GM18499 (cell line): ENCODE results near the gene TRABD2B.

Experiments
- ATAC-seq: cut with Tn5 transposase; IDR thresholded peaks from one replicate; pipeline ENCODE4 v1.9.1; 2021; ENCODE audit warnings: moderate number of reproducible peaks; ENCODE audit not compliant: insufficient read depth, unreplicated experiment

Gene TRABD2B

DNA sequence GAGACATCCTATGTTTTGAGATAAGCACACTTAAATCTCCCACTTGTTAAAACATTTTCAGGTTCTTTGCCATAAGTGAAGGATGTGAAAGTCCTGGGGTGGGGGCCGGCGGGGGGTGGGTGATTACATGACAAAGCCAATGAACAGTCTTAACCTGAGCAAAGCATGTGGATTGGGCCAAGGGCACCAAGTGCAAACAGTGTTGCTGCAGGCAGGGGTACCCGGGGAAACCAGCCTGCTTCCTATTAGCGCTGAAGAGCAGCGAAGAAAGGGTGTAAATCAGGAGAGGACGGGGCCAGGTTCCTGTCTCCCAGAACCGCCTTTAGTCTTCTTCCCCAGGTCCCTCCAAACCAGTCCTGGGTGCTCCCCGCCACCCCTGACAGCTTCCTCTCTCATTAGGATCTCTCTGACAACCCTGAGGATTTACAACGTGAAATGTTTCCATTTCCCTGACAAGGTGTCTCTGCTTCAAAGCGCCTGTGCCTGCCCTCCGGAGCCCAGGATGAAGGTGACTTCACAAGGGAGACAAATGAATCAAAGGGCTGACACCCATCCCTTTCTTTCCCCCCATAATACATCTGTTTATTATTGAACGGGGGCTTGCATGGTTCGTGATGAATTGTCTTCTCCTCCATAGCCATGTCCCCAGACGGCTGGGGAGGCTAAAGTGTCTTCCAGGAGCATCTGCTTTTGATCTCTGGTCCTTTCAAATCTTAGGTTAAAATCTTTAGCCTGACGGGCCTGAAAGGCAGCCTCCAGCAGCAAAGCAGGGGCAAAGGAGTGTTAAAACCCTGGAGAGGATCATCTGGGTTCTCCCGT lies 109.5 kb downstream of the TRABD2B start:
- ATAC-seq, result no peak

DNA sequence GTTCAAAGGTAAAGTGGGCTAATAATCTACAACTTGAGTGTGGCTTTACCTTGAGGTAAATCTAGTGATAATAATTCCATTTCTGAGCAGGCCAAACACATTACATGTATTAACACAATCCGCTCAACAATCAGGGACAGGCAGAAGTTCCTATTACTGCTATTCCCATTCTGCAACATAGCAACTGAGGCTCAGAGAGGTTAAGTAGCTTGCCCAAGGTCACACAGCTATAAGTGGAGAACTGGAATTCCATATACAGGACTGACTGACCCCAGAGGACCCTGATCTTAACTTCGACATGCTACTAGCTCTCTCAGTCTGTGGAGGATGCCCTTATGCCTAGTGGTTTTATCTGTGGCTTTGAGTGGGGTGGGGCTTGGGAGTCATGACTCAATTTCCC lies 110.1 kb downstream of the TRABD2B start:
- ATAC-seq, result no peak

DNA sequence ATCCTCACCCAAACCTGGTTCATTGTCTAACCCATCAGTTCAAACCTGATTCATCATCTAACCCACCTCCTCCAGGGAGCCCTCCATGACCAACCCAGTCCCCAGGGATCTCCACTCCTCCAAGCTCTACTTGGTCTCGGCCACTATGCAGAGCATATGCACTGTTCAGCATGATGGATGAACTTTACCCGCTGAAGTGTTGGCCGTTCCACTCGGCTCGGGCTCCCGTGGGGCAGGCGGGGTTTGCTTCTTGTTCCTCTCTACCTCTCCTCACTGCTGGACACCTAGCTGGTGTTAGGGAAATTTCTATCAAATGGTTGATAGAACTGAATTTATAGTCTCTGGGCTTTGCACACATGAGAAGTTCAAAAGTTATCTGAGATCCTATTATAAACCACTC lies 111.0 kb downstream of the TRABD2B start:
- ATAC-seq, result no peak

- no peak for ATAC-seq
Observed at GRCh38 chr1:47885062-47885830, 111.9 kb downstream of the TRABD2B start.

GRCh38 chr1:47883963-47884362 lies 113.2 kb downstream of the TRABD2B start:
- no peak for ATAC-seq

GRCh38 chr1:47881505-47882442 lies 115.4 kb downstream of the TRABD2B start:
- ATAC-seq, result no peak

- no peak for ATAC-seq
Observed at GRCh38 chr1:47876587-47876963, 120.6 kb downstream of the TRABD2B start.

DNA sequence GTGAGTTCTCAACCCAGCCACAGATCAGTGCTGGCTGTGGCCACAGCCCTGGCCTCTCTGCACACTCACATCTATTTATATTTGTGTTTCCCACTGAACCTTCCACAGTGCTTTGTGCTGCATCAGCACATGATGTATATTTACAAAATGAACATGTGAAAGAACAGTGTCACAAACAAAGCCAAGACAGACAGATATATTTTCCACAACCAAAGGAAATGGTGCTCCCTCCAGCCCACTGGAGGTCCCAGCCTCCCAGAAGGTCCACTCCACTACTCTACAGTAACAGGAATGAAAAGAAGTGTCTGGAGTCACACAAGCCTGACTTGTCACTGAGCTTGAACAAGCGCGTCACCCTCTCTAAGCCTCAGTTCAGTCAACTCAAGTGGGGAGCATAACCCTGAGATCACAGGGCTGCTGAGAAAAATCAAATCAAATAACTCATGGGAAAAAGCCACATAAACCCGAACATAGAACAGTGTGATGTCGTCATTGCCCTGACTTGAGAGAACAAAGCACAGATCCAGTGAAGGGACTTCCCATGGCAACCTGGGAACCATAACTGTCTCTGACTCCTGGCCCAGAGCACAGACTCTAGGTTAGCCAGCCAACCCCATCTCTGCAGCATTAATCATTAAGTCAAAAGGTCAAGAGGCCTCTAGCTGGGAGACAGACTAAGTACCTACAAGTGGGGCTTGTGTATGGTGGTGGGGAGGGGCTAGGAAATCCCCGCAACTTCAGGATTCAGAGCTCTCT lies 121.2 kb downstream of the TRABD2B start:
- no peak for ATAC-seq

GRCh38 chr1:47875036-47875435 lies 122.1 kb downstream of the TRABD2B start:
- no peak for ATAC-seq

- no peak for ATAC-seq
Observed at GRCh38 chr1:47873337-47873736, 123.8 kb downstream of the TRABD2B start.

GRCh38 chr1:47872886-47873285 lies 124.3 kb downstream of the TRABD2B start:
- ATAC-seq, result no peak

- no peak for ATAC-seq
Observed at GRCh38 chr1:47871799-47872353, 125.3 kb downstream of the TRABD2B start.

DNA sequence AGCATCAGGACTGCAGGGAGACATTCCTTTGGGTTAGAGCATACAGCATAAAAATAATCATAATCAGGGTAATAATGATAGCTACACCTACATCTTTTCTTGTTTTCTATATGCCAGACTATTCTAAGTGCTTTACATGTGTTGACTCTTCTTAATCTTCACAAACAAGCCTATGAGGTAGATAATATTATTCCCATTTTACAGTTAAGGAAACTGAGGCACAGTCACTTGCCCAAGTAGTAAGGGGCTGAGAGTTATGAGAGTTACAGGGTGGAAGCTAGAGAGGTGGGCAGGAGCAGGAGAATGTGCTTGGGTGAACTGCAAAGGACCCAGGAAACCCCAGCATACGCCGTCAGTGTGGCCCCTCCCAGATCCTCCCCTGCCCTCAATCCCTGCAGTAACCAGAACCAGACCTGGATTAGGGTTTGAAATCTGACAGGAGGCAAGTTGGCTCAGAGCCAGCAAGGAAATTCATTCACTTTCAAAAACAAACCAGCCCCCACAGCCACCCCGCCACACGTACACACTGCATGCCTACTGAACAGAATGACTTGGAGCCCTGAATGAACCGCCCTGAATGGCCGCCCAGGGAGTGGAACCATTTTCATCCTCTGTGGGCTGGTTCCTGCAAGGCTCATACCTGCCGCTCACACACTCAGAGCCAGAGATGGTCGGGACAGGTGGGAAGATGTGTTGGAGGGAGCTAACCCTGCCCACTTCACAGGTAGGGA lies 126.1 kb downstream of the TRABD2B start:
- no peak for ATAC-seq

DNA sequence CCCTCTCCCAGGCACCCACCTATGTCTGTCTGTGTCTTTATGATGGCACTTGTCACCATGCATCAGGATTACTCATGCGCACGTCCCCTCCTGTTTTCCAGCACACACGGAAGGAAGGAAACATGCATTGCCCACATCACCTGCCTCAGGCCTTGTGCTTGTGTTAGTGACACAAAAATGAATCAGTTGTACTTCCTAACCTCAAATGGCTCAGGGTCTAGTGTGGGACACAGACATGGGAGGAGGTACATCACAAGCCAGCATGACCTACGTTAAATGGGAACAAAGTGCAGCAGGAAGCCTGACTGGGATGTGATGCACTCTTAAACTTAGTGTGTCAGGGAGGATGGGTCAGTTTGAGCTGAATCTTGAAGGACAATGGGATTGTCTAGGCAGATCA lies 126.7 kb downstream of the TRABD2B start:
- ATAC-seq, result no peak

DNA sequence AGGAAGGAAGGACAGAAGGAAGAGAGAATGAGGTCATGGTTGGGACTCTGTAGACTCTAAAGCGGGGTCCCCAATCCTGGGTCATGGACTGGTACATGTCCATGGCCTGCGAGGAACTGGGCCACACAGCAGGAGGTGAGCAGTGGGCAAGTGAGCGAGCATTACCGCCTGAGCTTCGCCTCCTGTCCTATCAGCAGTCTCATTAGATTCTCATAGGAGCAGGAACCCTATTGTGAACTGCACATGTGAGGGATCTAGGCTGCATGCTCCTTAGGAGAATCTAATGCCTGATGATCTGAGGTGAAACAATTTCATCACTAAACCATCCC lies 128.9 kb downstream of the TRABD2B start:
- no peak for ATAC-seq

- ATAC-seq, result no peak
Observed at GRCh38 chr1:47867438-47868347, 129.5 kb downstream of the TRABD2B start.

DNA sequence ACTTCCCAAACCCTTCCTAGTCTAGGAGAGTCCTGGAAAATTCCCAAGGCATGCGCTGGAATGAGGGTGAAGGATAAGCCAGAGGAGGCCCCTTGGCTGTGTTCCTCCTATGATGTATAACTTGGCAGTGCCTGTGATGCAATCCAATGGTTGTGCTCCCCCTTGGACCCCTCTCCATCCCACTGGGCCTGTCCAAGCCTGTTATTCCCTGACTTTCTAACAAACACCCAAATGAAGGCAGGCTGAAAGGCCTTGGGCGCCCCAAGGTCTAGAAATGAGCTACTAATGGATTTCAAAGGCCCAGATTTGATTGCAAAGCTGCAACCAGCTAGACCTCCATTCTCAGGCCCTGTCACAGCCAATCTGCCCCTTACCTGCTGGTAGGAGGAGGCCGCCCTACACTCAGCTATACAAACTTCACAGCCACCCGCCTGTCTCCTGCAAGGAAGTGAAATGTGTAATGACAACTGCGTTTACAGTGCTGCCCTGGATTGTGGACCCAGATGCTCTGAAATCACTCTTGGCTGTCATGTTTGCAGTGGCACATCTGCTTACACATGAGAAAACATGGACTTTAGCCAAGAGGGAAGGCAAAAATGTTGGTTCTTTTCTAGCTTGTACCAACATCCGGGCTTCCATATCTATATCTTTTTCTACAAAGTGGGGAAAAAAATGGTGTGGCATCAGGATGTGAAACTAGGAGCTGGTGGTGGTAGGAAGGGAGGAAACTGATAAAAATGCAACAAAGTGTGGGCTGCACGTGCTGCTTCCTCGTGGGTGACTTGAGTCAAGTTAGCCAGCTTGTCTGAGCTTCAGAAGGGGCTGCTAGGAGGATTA lies 130.4 kb downstream of the TRABD2B start:
- ATAC-seq, result no peak
